ELR (cell line): ENCODE measurements around the gene IL9R.
A peak's percentile ranks its signal among the peaks of the same experiment; 100 is the strongest.
"Not testable (repeated sequence)": the region's sequence is repeated elsewhere in the genome, so short reads cannot be mapped to it uniquely, and the experiment has no call there.

Experiments used
- DNase-seq: peaks from one replicate; pipeline ENCODE4 v3.0.0-alpha.2; 2015; ENCODE audit warnings: low read depth

The IL9R gene

GRCh38 chrX:155997436-155997835, at the start of gene IL9R:
Gene IL9R (plus strand): TSS chrX:155997696. CDS start chrX:155997760, 64 bp downstream.
- DNase-seq: no peak

GRCh38 chrX:155949098-155949497, 48.4 kb upstream of the IL9R start:
- no peak for DNase-seq

- DNase-seq: no peak
Observed at GRCh38 chrX:155951237-155951789, 46.2 kb upstream of the IL9R start.

DNA sequence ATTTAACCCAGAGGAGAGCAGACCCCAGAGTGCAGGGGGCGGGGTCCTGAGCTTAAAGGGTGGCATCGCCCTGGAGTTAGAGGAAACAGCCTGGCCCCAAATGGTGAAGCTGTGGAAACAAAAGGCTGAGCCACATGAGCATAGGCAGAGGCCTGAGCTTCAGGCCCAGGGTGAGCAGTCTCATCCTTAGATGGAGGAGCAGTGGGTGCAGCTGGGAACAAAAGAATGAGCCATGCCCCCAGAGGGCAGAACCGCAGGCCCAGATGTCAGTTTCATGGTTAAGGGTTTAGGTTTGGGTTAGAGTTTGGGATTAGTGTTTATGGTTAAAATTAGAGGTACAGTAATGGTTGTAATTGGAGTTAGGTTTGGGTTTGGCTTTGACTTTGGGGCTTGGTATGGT, 44.4 kb upstream of the IL9R start:
- no peak for DNase-seq

GRCh38 chrX:155954793-155955192, 42.7 kb upstream of the IL9R start:
- DNase-seq: no peak

- DNase-seq: no peak
Observed at GRCh38 chrX:155956099-155956498, 41.4 kb upstream of the IL9R start.

- no peak for DNase-seq
Observed at GRCh38 chrX:155956649-155957048, 40.8 kb upstream of the IL9R start.

- DNase-seq: no peak
Observed at GRCh38 chrX:155957843-155958242, 39.7 kb upstream of the IL9R start.

GRCh38 chrX:155959018-155959587, 38.4 kb upstream of the IL9R start:
- DNase-seq: no peak

- DNase-seq: no peak
Observed at GRCh38 chrX:155962906-155963305, 34.6 kb upstream of the IL9R start.

GRCh38 chrX:155966876-155967275, 30.6 kb upstream of the IL9R start:
- DNase-seq: peak; percentile 62

GRCh38 chrX:155967653-155968325, 29.7 kb upstream of the IL9R start:
- DNase-seq: no peak

DNA sequence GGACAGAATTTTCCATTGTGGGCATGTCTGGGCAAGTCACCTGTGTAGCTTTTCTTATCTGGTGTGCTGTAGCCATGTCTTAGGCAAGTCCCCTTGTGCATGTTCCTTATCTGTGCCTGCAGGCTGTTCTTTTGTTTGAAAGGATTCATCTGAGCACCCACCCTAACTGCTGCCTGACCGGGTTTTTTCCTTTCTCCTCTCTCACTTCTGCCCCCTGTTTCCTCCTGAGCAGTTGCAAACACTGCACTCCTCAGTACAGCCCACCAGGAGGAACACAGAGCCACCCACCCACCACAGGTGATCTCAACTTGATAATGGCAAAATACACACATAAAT, 29.2 kb upstream of the IL9R start:
- DNase-seq: no peak

- no peak for DNase-seq
Observed at GRCh38 chrX:155968791-155969190, 28.7 kb upstream of the IL9R start.

DNA sequence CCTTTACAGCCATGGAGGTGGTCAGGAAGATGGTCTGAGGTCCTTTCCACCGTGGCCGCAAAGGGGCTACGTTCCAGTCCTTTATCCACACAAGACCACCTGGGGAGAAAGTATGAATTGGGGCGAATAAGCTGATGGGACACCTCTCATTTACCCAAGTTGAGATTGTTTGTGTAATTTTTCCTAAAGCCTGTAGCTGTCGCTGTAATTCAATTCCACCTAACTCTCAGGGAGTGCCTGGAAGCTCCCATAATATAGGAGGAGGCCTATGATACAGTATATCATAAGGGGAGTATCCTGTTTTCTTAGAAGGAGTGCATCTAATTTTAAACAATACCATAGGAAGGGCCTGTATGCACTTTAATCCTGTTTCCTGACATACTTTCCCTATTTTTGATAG, 25.8 kb upstream of the IL9R start:
- not testable (repeated sequence) for DNase-seq

DNA sequence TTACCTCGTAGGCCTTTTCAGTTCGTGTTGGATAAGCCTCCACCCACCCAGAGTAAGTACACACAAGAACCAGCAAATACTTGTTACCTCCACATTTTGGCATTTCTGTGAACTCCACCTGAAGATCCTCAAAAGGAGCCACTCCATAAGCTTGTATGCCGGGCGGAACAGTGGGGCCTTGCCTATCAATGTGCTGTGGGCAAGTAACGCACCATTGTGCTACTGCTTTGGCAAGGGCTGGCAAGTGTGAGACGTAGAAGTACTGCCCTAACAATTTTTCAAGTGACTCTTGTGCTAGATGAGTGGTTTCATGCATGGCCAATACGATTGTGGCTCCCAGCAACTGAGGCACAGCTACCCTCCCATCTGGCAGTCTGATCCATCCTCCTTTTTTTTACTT, 25.3 kb upstream of the IL9R start:
- not testable (repeated sequence) for DNase-seq

DNA sequence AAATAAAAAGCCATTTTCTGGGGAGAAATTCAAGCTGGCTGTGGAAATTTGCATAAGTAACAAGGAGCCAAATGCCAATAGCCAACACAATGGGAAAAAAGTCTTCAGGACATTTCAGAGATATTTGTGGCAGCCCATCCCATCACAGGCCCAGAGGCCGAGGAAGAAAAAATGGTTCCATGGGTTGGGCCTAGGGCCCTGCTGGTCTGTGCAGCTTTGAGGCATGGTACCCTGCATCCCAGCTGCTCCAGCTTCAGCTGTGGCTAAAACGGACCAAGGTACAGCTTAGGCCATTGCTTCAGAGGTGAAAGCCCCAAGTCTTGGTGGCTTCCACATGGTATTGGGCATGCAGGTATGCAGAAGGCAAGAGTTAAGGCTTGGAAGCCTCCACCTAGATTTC, 14.2 kb upstream of the IL9R start:
- no peak for DNase-seq

DNA sequence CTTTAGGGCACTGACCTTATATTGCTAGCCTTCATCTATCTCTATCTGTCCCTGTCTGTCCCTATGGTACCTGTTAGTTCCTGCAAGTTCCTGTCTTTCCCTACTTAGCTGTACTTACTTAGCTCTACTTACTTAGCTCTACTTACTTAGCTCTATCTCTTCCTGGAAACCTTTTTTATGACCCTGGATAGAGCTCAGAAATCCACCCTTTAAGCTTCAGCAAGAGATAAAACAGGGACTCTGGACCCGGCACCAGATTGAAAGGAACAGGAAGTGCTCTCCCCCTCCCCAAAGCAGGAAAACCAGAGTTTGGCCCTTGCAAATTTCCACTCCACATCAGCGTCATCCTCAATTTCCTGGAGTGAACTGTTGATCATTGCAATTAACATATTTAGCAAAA, 12.3 kb upstream of the IL9R start:
- no peak for DNase-seq

DNA sequence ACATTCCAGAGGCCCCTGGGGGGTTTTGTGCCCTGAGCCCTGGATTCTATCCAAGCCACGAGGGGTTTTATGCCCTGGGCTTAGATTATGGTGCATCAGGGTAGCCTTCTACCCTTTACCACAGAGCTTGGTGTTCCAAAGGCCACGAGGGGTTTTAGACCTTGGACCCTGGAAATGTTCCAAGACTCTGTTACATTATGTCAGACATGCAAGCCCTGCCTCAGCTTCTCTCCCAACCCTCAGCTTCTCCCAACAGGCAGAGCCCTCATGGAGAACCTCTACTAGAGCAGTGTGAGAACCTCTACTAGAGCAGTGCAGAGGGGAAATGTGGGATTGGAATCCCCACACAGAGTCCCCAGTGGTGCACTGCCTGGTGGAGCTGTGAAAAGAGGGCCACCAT, 10.5 kb upstream of the IL9R start:
- not testable (repeated sequence) for DNase-seq

- DNase-seq: no peak
Observed at GRCh38 chrX:155988859-155989258, 8.6 kb upstream of the IL9R start.

GRCh38 chrX:155993421-155993820, 4.1 kb upstream of the IL9R start:
- no peak for DNase-seq

- DNase-seq: no peak
Observed at GRCh38 chrX:155995321-155995875, 2.1 kb upstream of the IL9R start.

GRCh38 chrX:155998116-155998515, 620 bp downstream of the IL9R start:
- no peak for DNase-seq
